A549 treated with RU486 at 1 μM for 4 hours (cell line): ENCODE data around the gene PPP1R11. TPM values are rescaled to one million over a fixed set of nuclear protein-coding genes. Genes with fewer than 3 reads are reported as not detected.

Experiments
- total RNA-seq: library from RNA; stranded (reverse); fragments of 200-300 nt; extraction: Qiagen RNA extraction; gene quantifications from 5 replicates; pipeline ENCODE4 v1.2.3, GENCODE V29; 2022; ENCODE audit warnings: low read depth

Gene PPP1R11, protein sequence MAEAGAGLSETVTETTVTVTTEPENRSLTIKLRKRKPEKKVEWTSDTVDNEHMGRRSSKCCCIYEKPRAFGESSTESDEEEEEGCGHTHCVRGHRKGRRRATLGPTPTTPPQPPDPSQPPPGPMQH
- 41.2 to 47.5 TPM (median 42.1 TPM) in 5 replicates for total RNA-seq

DNA sequence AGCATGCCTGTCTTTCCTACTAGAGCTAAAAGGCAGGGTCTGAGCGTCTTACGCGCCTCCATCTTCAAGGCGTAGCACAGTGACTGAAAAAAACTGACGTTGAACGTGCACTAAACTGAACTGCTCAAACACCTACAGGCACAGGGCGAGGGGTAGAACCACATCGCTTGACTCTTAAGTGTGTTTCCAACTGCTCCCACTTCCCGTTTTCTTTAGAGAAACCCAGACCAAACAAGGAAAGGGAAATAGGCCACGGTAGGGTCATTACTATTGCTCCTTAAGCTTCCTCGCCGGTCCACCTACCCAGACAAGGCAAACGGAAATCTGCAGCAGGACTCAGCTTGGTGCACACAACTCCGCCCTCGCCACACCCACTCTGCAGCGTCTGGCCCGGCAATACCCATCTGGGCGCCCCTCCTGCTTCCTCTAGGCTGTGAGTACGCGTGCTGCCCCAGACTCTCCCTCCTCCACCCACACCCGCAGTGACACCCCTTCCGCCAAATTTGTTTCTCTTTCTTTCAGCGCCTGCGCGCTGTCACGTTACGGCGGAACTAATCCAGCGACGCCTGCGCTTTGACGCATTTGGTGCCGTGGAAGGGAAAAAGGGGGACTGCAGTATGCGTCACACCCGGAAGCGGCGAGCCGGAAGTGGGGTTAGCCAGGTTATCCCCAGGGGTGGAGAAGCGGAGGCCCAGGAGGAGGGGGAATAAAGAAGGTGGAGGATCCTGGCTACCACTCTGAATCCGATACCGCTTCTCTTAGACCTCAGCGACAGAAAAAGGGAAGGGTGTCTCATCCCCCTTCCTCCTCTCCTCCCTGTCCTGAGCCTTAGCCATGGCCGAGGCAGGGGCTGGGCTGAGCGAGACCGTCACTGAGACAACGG, at the start of gene PPP1R11:
Gene PPP1R11, plus strand, starts transcription at position 622 of the 883 bp plus-strand sequence. Its CDS starts 213 bp downstream, at position 835.

DNA sequence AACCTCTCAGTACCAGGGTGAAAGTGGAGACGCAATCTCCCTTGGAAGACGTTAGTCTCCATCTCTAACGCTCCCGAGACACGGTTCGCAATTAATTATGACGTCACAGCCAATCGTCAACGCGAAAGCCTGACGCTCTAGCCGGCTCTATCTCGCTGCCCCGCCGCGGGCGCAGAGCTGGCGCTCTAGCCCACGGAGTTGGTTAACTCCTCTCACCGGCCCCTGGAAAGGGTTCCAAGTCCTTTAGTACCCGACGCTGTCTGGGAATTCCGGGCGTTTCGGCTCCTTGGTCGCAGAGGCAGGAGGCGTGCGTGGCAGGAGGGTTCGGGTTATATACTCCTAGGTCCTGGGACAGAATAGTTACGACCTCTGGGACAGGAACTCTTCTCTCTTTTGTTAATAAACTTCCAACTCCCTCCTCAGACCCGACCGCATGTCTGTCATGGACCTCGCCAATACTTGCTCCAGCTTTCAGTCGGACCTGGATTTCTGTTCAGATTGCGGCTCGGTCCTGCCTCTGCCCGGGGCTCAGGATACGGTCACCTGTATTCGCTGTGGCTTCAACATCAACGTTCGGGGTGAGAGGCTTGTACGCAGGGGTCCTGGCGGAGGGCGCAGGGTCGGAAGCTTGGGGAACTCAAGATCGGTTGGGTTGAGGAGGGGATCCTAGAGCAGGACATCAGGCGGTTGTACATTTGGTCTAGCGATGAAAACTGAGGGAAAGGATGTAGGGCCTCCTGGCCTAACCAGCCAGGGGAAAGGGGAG, 5.7 kb upstream of the PPP1R11 start, which contains the start of gene POLR1H:
Gene POLR1H, plus strand, starts transcription at position 174 of the 766 bp plus-strand sequence. Its CDS starts 260 bp downstream, at position 434.

DNA sequence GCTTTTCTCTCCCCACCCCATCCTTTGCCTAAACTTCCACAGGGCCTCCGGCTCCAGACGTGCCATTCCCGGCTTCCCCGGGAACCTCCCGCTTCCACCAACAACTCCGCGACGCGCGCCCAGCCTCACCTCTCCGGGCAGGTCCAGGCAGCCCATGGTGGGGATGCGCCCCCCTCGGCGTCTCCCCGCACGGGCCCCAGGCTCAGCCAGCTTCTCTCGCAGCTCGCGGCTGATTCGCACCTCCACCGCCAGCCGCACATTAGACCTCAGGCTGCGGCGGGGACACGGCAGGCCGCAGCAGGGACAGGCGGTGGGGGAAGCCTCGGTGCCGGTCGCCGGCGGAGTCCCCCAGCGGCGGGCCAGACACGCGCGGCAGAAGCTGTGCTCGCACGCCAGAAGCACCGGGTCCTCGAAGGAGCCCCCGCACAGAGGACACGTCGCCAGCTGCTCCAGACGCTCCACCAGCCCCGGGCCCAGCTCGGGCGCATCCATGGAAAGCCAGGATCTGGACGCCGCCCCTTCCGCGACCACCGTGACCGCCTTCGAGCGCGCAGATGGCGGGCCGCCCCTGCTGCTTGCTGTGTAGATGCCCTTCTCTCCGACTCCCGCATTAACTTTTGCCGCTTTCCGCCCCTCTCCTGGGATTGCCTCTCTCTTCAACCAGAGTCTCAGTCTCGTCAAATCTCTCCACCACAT, 8.2 kb downstream of the PPP1R11 start, which contains the start of gene RNF39:
Gene RNF39, minus strand, starts transcription at position 676 of the 696 bp plus-strand sequence. Its CDS starts 184 bp downstream, at position 492.

DNA sequence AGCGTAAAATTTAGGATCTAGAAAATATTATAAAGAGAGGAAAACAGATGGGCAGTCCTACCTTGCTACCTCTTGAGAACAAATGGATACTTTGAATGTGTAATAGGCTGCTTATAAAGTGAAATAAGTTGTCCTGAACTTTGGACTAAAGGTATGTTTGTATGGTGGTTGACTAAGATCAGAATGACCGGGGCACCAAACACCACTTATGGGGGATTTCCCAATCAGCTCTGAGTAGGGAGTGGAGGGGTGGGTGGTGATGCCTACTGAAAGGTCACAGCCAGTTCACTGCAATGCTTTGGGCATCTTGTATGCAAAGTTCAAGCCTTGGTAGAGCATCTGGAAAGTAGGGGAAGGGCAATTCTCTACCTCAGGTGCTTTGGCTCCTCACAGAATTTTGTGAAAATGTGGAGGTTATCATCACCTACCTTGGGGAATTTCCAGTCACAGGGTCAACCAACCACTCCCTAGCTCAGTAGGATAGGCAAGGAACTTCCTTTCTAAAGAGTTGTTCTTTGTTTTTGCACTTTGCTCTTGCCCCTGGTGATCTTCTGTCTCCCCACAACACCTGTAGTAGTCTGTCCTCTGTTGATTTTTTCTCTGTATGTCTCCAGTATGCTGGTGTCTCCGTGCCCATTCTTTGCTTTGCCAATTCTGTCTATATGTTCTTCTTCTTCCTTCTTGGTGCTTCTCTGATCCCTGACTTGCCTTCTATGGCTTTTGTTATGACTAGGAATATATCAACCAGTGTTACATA, 46.2 kb downstream of the PPP1R11 start, which contains the start of gene TRIM31:
Gene TRIM31, minus strand, starts transcription at position 88 of the 757 bp plus-strand sequence. CDS start 285 bp downstream, outside the sequence.

Other genes starting within 250 kb of the PPP1R11 start
- 0.13 TPM in 1 of 5 replicates, not detected in the others for gene HLA-G, start 239.4 kb upstream of the PPP1R11 start, total RNA-seq
- 113 to 153 TPM (median 141 TPM) in 5 replicates for gene HLA-A, start 124.7 kb upstream of the PPP1R11 start, total RNA-seq
- 26.6 to 38.4 TPM (median 34.8 TPM) in 5 replicates for gene POLR1H, start 5.9 kb upstream of the PPP1R11 start, total RNA-seq
- 0.03 to 0.06 TPM in 2 of 5 replicates, not detected in the others for gene RNF39, start 8.6 kb downstream of the PPP1R11 start, total RNA-seq
- gene TRIM31, start 45.9 kb downstream of the PPP1R11 start, total RNA-seq, result 1.6 to 3.1 TPM (median 2.3 TPM) in 5 replicates
- not detected in 5 replicates for gene TRIM40, start 68.9 kb downstream of the PPP1R11 start, total RNA-seq
- not detected in 5 replicates for gene TRIM10, start 94.0 kb downstream of the PPP1R11 start, total RNA-seq
- gene TRIM15, start 96.3 kb downstream of the PPP1R11 start, total RNA-seq, result 0.20 TPM in 1 of 5 replicates, not detected in the others
- gene TRIM26, start 146.2 kb downstream of the PPP1R11 start, total RNA-seq, result 25.0 to 27.0 TPM (median 26.6 TPM) in 5 replicates